Tibial nerve (tissue), 4 donors: Measurements from ENCODE around the gene STUM. TPM values are rescaled to one million over a fixed set of nuclear protein-coding genes. Genes with fewer than 3 reads are reported as not detected.
"Not testable (repeated sequence)": the region's sequence is repeated elsewhere in the genome, so short reads cannot be mapped to it uniquely, and the experiment has no call there.

Source experiments
- DNase-seq, 2 donors: peaks; one replicate each; pipeline ENCODE4 v3.0.0-alpha.2; 2019; ENCODE audit warnings: low spot score in 2 of 2
- H3K27ac ChIP-seq, 4 donors: fragments of 200-600 bp; sonication (generic) in 3 of 4; one replicate each; pipeline ENCODE4 v1.5.1; 2017 to 2019; ENCODE audit warnings: mild to moderate bottlenecking in 1 of 4
- H3K27me3 ChIP-seq, 2 donors: fragments of 200-600 bp; sonication (generic) in 1 of 2; one replicate each; pipeline versions ENCODE4 v1.5.1 to v1.6.0; 2017 to 2019
- H3K36me3 ChIP-seq, 3 donors: fragments of 200-600 bp; sonication (generic); one replicate each; pipeline ENCODE4 v1.5.1; 2018 to 2019
- H3K4me1 ChIP-seq, 4 donors: fragments of 200-600 bp; sonication (generic) in 3 of 4; one replicate each; pipeline ENCODE4 v1.5.1; 2017 to 2019
- H3K4me3 ChIP-seq, 4 donors: fragments of 200-600 bp; sonication (generic) in 3 of 4; one replicate each; pipeline ENCODE4 v1.5.1; 2017 to 2019; ENCODE audit warnings: mild to moderate bottlenecking in 1 of 4, moderate library complexity in 1 of 4
- H3K9me3 ChIP-seq, 4 donors: fragments of 200-600 bp; sonication (generic) in 3 of 4; one replicate each; pipeline ENCODE4 v1.5.1; 2017 to 2019
- EP300 ChIP-seq, 2 donors: sonication (generic); formaldehyde crosslinking; IDR thresholded peaks; one replicate each; pipeline ENCODE4 v1.6.1; 2017; ENCODE audit warnings: antibody characterized with exemption in 2 of 2, mild to moderate bottlenecking in 1 of 2
- POLR2A ChIP-seq, 2 donors: fragments of 450-650 bp; IDR thresholded peaks; one replicate each; pipeline ENCODE4 v1.6.1; 2017; ENCODE audit warnings: antibody characterized with exemption in 2 of 2, mild to moderate bottlenecking in 2 of 2, moderate library complexity in 2 of 2
- WGBS, 2 donors: methylation state at CpG; one replicate each; pipeline ENCODE4 v1.1.5; 2018; 5-methylcytosine and 5-hydroxymethylcytosine counted together
- total RNA-seq, 4 donors: library from RNA; depleted of rRNA; stranded (reverse); fragments of >200 nt; gene quantifications; one replicate each; pipeline ENCODE4 v1.1.0, GENCODE V29; 2016
- TF ChIP-seq, protein P1 (sequence below), 5 experiments: fragments of 200-600 bp in 3 of 5; fragments of 450-650 bp in 2 of 5; sonication (generic) in 3 of 5; IDR thresholded peaks; one replicate each; pipeline ENCODE4 v1.5.1; 2016 to 2019; ENCODE audit warnings: antibody characterized with exemption in 5 of 5, mild to moderate bottlenecking in 3 of 5, moderate library complexity in 2 of 5

The STUM gene, protein sequence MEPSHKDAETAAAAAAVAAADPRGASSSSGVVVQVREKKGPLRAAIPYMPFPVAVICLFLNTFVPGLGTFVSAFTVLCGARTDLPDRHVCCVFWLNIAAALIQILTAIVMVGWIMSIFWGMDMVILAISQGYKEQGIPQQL
- 1 to 10 TPM; 4.8 to 7.5 (median 6.9) TPM for total RNA-seq

DNA sequence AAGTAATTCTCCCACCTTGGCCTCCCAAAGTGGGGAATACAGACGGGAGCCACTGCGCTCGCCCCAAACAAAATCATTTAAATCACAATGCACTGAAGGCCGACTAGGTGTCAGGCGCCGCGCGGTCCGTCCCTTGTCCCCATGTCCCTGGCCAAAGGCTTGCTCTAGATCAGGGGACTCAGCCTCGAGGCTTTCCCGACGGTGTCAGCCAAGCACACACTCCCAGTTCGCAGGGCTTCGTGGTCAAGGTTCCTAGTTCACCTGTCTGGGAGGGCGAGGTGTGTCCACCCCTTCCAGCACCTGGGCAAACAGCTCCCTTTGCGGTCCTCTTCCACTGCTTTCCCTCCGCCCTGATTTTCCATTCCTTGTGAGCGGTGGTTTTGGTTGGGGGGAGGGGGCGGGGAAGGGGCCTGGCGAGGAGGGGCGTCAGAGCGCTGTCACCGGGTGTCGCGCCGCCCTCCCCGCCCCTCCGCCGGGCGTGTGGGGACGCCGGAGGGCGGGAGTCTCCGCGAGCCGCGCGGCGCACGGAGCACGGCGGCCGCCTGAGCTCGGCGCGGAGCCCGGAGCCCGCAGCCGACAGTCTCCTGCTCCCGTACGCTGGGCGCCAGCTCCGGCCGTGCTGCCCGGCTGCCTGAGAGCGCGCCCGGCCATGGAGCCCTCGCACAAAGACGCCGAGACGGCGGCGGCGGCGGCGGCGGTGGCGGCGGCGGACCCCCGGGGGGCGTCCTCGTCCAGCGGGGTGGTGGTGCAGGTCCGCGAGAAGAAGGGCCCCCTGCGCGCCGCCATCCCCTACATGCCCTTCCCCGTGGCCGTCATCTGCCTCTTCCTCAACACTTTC is at the start of gene STUM:
Gene STUM, plus strand, starts transcription at position 509 of the 838 bp plus-strand sequence. Its CDS starts 141 bp downstream, at position 650.
- Histone ChIP-seq H3K27ac (peak within 1 kb of the TSS in 3 of 4 donors; percentile 54 to 80 (median 79)), H3K9me3 (no peaks in the 10 kb centered on the region), H3K27me3 (no peaks in the 10 kb centered on the region), H3K4me3 (peak within 1 kb of the TSS; percentile 28 to 71 (median 60)), H3K4me1 (peaks cover 0 to 42% (median 16%) of the 10 kb centered on the region in 4 donors), H3K36me3 (no peaks in the 10 kb centered on the region)
- 1% methylated on average over 43 to 54 of the region's 82 CpGs for WGBS, 2 donors
- DNase-seq = no peak
- no peak for TF ChIP-seq POLR2A (IDR thresholded peaks at IDR 0.05)
- TF ChIP-seq, protein P1, sequence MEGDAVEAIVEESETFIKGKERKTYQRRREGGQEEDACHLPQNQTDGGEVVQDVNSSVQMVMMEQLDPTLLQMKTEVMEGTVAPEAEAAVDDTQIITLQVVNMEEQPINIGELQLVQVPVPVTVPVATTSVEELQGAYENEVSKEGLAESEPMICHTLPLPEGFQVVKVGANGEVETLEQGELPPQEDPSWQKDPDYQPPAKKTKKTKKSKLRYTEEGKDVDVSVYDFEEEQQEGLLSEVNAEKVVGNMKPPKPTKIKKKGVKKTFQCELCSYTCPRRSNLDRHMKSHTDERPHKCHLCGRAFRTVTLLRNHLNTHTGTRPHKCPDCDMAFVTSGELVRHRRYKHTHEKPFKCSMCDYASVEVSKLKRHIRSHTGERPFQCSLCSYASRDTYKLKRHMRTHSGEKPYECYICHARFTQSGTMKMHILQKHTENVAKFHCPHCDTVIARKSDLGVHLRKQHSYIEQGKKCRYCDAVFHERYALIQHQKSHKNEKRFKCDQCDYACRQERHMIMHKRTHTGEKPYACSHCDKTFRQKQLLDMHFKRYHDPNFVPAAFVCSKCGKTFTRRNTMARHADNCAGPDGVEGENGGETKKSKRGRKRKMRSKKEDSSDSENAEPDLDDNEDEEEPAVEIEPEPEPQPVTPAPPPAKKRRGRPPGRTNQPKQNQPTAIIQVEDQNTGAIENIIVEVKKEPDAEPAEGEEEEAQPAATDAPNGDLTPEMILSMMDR (IDR thresholded peaks at IDR 0.05) = no peak
- no peak for TF ChIP-seq EP300 (IDR thresholded peaks at IDR 0.05)

DNA sequence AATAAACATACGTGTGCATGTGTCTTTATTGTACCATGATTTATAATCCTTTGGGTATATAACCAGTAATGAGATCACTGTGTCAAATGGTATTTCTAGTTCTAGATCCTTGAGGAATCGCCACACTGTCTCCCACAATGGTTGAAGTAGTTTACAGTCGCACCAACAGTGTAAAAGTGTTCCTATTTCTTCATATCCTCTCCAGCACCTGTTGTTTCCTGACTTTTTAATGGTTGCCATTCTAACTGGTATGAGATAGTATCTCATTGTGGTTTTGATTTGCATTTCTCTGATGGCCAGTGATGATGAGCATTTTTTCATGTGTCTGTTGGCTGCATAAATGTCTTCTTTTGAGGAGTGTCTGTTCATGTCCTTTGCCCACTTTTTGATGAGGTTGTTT is 48.9 kb upstream of the STUM start:
- H3K27me3 ChIP-seq, H3K27ac ChIP-seq, H3K9me3 ChIP-seq, H3K4me1 ChIP-seq, DNase-seq, H3K4me3 ChIP-seq, H3K36me3 ChIP-seq: not testable (repeated sequence)
- WGBS, 2 donors = 89 to 97% methylated on average over 3 of the region's 3 CpGs

GRCh38 chr1:226506021-226506420 is 42.5 kb upstream of the STUM start:
- DNase-seq = no peak
- no peak overlapping the region for H3K4me3 ChIP-seq
- H3K27ac ChIP-seq = no peak overlapping the region
- H3K27me3 ChIP-seq = peaks cover 0 to 4% of the 10 kb centered on the region in 2 donors
- no peaks in the 10 kb centered on the region for H3K36me3 ChIP-seq
- TF ChIP-seq POLR2A (IDR thresholded peaks at IDR 0.05) = no peak
- no peak for TF ChIP-seq EP300 (IDR thresholded peaks at IDR 0.05)
- TF ChIP-seq, protein P1 (IDR thresholded peaks at IDR 0.05) = no peak
- no peaks in the 10 kb centered on the region for H3K9me3 ChIP-seq
- no peaks in the 10 kb centered on the region for H3K4me1 ChIP-seq
- 60 to 66% methylated on average over 2 of the region's 2 CpGs for WGBS, 2 donors

DNA sequence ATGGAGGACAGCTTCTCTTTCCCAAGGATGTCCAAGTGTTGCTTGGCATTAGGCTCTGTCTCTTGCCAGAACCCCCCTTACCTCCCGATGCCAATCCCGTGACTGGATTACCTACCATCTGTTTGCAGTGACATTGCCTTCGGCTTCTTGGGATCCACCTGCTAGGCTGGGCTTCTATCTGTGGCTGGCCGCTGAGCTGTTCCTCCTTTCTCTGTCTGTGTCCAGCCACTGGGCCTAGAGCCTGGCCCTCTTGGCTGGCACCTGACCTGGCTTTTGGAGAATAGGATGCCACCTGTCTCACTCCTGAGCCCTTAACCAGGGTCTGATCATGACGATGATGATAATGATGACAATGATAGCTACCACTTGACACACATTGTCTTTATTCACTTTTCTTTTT is 41.6 kb upstream of the STUM start:
- no peak for TF ChIP-seq EP300 (IDR thresholded peaks at IDR 0.05)
- TF ChIP-seq POLR2A (IDR thresholded peaks at IDR 0.05) = no peak
- TF ChIP-seq, protein P1 (IDR thresholded peaks at IDR 0.05) = no peak
- 95 to 96% methylated on average over 5 of the region's 5 CpGs for WGBS, 2 donors
- peaks cover 0 to 4% of the 10 kb centered on the region in 2 donors for H3K27me3 ChIP-seq
- no peak overlapping the region for H3K4me3 ChIP-seq
- no peaks in the 10 kb centered on the region for H3K4me1 ChIP-seq
- H3K36me3 ChIP-seq = no peaks in the 10 kb centered on the region
- no peak overlapping the region for H3K27ac ChIP-seq
- DNase-seq = no peak
- no peaks in the 10 kb centered on the region for H3K9me3 ChIP-seq

- Histone ChIP-seq H3K27me3 (peaks cover 0 to under 1% of the 10 kb centered on the region in 2 donors), H3K4me1 (no peaks in the 10 kb centered on the region), H3K4me3 (no peak overlapping the region), H3K36me3 (no peaks in the 10 kb centered on the region), H3K9me3 (no peaks in the 10 kb centered on the region), H3K27ac (no peak overlapping the region)
- no peak for DNase-seq
- 92 to 95% methylated on average over 1 of the region's 1 CpG for WGBS, 2 donors
- TF ChIP-seq EP300 (IDR thresholded peaks at IDR 0.05) = no peak
- TF ChIP-seq, protein P1 (IDR thresholded peaks at IDR 0.05) = no peak
- TF ChIP-seq POLR2A (IDR thresholded peaks at IDR 0.05) = no peak
These were observed 38.1 kb upstream of the STUM start for GRCh38 chr1:226510453-226510852.
